T follicular helper cell (primary cell): ENCODE measurements around the gene BEND7.
"Not testable (repeated sequence)": the region's sequence is repeated elsewhere in the genome, so short reads cannot be mapped to it uniquely, and the experiment has no call there.

ENCODE experiments used
- DNase-seq: peaks from one replicate; pipeline ENCODE4 v3.0.0-alpha.2; 2020; ENCODE audit warnings: low read depth

BEND7 gene

GRCh38 chr10:13421382-13421917 is 107.4 kb downstream of the BEND7 start:
- no peak for DNase-seq

GRCh38 chr10:13420532-13421307 is 108.1 kb downstream of the BEND7 start:
- DNase-seq, result no peak

- no peak for DNase-seq
Observed at GRCh38 chr10:13417459-13418126, 111.2 kb downstream of the BEND7 start.

- DNase-seq, result no peak
Observed at GRCh38 chr10:13416760-13417159, 112.1 kb downstream of the BEND7 start.

GRCh38 chr10:13414855-13415254 is 114.0 kb downstream of the BEND7 start:
- no peak for DNase-seq

GRCh38 chr10:13414137-13414536 is 114.7 kb downstream of the BEND7 start:
- no peak for DNase-seq

- DNase-seq, result no peak
Observed at GRCh38 chr10:13412894-13413293, 115.9 kb downstream of the BEND7 start.

- no peak for DNase-seq
Observed at GRCh38 chr10:13404791-13405190, 124.0 kb downstream of the BEND7 start.

- DNase-seq, result no peak
Observed at GRCh38 chr10:13404305-13404759, 124.5 kb downstream of the BEND7 start.

GRCh38 chr10:13403426-13403825 is 125.4 kb downstream of the BEND7 start:
- DNase-seq, result not testable (repeated sequence)

- no peak for DNase-seq
Observed at GRCh38 chr10:13402021-13402420, 126.8 kb downstream of the BEND7 start.

- DNase-seq, result no peak
Observed at GRCh38 chr10:13401142-13401541, 127.7 kb downstream of the BEND7 start.

GRCh38 chr10:13400196-13400965 is 128.4 kb downstream of the BEND7 start:
- DNase-seq, result no peak

- DNase-seq, result no peak
Observed at GRCh38 chr10:13399752-13400151, 129.1 kb downstream of the BEND7 start.

- DNase-seq, result no peak
Observed at GRCh38 chr10:13399236-13399635, 129.6 kb downstream of the BEND7 start.

- DNase-seq, result no peak
Observed at GRCh38 chr10:13397052-13397451, 131.8 kb downstream of the BEND7 start.

GRCh38 chr10:13396369-13396768 is 132.4 kb downstream of the BEND7 start:
- no peak for DNase-seq

GRCh38 chr10:13395540-13395939 is 133.3 kb downstream of the BEND7 start:
- DNase-seq, result no peak

GRCh38 chr10:13393640-13394039 is 135.2 kb downstream of the BEND7 start:
- no peak for DNase-seq

GRCh38 chr10:13392701-13393100 is 136.1 kb downstream of the BEND7 start:
- no peak for DNase-seq
